H7 (cell line): ENCODE results near the gene HOXD8. TPM values are rescaled to one million over a fixed set of nuclear protein-coding genes. Genes with fewer than 3 reads are reported as not detected.

Source experiments
- DNase-seq: peaks from one replicate; pipeline ENCODE4 v3.0.0; 2012
- H3K27me3 ChIP-seq: 2 replicates; pipeline ENCODE4 v1.6.0; 2011; ENCODE audit warnings: mild to moderate bottlenecking, low read length; ENCODE audit not compliant: control insufficient read depth, insufficient read depth
- H3K36me3 ChIP-seq: replicated peaks from 2 replicates; pipeline ENCODE4 v1.5.1; 2011; ENCODE audit warnings: low read length; ENCODE audit not compliant: control insufficient read depth, insufficient read depth
- H3K4me3 ChIP-seq: 2 replicates; pipeline ENCODE4 v1.5.1; 2011; ENCODE audit warnings: low read depth, mild to moderate bottlenecking, control low read depth, low read length, moderate library complexity; ENCODE audit not compliant: insufficient read depth
- total RNA-seq: library from RNA; depleted of rRNA; stranded (reverse); fragments of >200 nt; shearing (Covaris generic); gene quantifications from 2 replicates; pipeline ENCODE4 v1.2.3, GENCODE V29; 2014; rRNA removed

Gene HOXD8
- not detected in 2 replicates for total RNA-seq

- Histone ChIP-seq H3K4me3 (peak within 1 kb of the TSS; percentile 7; the same call in 1 of the 2 replicates), H3K36me3 (no peaks in the 10 kb centered on the region), H3K27me3 (peaks cover 100% of the 10 kb centered on the region)
- peak; percentile 88 for DNase-seq
Measured at GRCh38 chr2:176128982-176129796, at the start of gene HOXD8. Gene HOXD8 (plus strand): TSS chr2:176129705. CDS start chr2:176130367, 662 bp downstream.

- Histone ChIP-seq H3K4me3 (peak overlapping the region; percentile 35), H3K27me3 (peaks cover 98% of the 10 kb centered on the region), H3K36me3 (no peaks in the 10 kb centered on the region)
- DNase-seq, result peak; percentile 97
Measured at GRCh38 chr2:176079831-176080539, 49.5 kb upstream of the HOXD8 start.

GRCh38 chr2:176080540-176081375 is 48.7 kb upstream of the HOXD8 start:
- Histone ChIP-seq H3K27me3 (peaks cover 98% of the 10 kb centered on the region), H3K36me3 (no peaks in the 10 kb centered on the region), H3K4me3 (peak overlapping the region; percentile 33; the same call in 1 of the 2 replicates)
- DNase-seq, result peak; percentile 72

- Histone ChIP-seq H3K36me3 (no peaks in the 10 kb centered on the region), H3K4me3 (no peak overlapping the region), H3K27me3 (peaks cover 98% of the 10 kb centered on the region)
- DNase-seq, result no peak
Measured at GRCh38 chr2:176081376-176081836, 48.1 kb upstream of the HOXD8 start.

- peak; percentile 81 for DNase-seq
- peaks cover 98% of the 10 kb centered on the region for H3K27me3 ChIP-seq
- no peaks in the 10 kb centered on the region for H3K36me3 ChIP-seq
- H3K4me3 ChIP-seq, result no peak overlapping the region
Measured at GRCh38 chr2:176081837-176082524, 47.5 kb upstream of the HOXD8 start.

GRCh38 chr2:176082525-176082823 is 47.0 kb upstream of the HOXD8 start:
- Histone ChIP-seq H3K4me3 (no peak overlapping the region), H3K36me3 (no peaks in the 10 kb centered on the region), H3K27me3 (peaks cover 98% of the 10 kb centered on the region)
- no peak for DNase-seq

- no peak overlapping the region for H3K4me3 ChIP-seq
- DNase-seq, result peak; percentile 82
- H3K27me3 ChIP-seq, result peaks cover 98% of the 10 kb centered on the region
- H3K36me3 ChIP-seq, result no peaks in the 10 kb centered on the region
Measured at GRCh38 chr2:176082824-176083751, 46.4 kb upstream of the HOXD8 start.

GRCh38 chr2:176083796-176084261 is 45.7 kb upstream of the HOXD8 start, which contains the start of gene EVX2:
Gene EVX2 (minus strand): TSS chr2:176083962. CDS start chr2:176083776, 186 bp downstream.
- peak; percentile 62 for DNase-seq
- Histone ChIP-seq H3K27me3 (peaks cover 98% of the 10 kb centered on the region), H3K4me3 (no peak within 1 kb of the TSS), H3K36me3 (no peaks in the 10 kb centered on the region)

GRCh38 chr2:176084611-176085119 is 44.8 kb upstream of the HOXD8 start:
- DNase-seq, result peak; percentile 43
- Histone ChIP-seq H3K4me3 (no peak overlapping the region), H3K27me3 (peaks cover 98% of the 10 kb centered on the region)

GRCh38 chr2:176085120-176085788 is 44.3 kb upstream of the HOXD8 start:
- DNase-seq, result peak; percentile 70
- H3K4me3 ChIP-seq, result no peak overlapping the region
- peaks cover 100% of the 10 kb centered on the region for H3K27me3 ChIP-seq
- H3K36me3 ChIP-seq, result no peaks in the 10 kb centered on the region

More at GRCh38 chr2:176084611-176085119, 44.8 kb upstream of the HOXD8 start:
- no peaks in the 10 kb centered on the region for H3K36me3 ChIP-seq

- H3K27me3 ChIP-seq, result peaks cover 100% of the 10 kb centered on the region
- H3K36me3 ChIP-seq, result no peaks in the 10 kb centered on the region
- peak overlapping the region; percentile 8; the same call in 1 of the 2 replicates for H3K4me3 ChIP-seq
- DNase-seq, result peak; percentile 84
Measured at GRCh38 chr2:176085861-176086771, 43.4 kb upstream of the HOXD8 start.
